Placental pericyte (primary cell): ENCODE data around the gene SRRM2. TPM values are rescaled to one million over a fixed set of nuclear protein-coding genes. Genes with fewer than 3 reads are reported as not detected.

Experiments used
- small RNA-seq: library from RNA; depleted of rRNA; stranded (forward); fragments of <200 nt; gene quantifications from one replicate; pipeline ENCODE3, GENCODE V24; 2012; ENCODE audit warnings: low replicate concordance
- total RNA-seq: library from RNA; depleted of rRNA; stranded (reverse); fragments of >200 nt; gene quantifications from 2 replicates; pipeline ENCODE4 v1.2.3, GENCODE V29; 2012

The SRRM2 gene
- 87.8 and 95.4 TPM in 2 replicates for total RNA-seq

DNA sequence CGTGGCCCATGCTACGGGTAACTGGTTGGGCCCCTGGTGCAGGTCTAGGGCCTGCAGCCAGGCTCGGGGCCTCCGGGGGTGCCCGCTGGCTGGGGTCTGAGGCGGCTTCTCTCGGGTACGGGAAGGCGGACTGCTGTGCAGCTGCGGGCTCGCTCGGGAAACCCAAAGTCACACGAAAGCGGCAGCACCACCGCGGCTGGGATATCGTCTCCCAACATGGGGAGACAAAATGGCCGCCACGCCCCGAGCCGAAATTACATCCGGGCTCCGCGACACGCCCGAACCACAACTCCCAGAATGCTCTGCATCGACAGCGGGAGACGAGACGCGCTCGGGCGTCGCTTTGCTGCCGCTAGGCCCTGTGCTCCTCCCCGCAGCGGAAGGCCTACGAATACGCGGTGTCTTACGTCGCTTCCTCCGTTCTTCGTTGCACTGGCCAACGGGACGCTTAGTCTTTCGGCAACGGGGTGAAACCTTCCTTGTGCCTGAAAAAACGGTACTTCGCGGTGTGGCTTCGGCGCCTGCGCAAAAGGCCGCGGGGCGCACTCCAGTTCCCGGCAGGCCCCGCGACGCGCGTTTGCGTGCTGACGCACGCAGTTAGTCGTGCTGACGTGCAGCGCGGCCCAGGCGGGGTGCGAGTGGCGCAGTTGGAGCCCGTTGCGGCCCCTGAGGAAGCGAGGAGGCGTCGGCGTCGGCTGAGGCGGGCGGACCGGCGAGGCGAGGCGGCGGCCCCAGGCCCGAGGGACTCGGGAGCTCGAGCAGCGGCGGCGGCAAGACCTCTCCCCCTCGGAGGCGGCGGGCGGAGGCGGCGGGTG is at the start of gene SRRM2:
Gene SRRM2, plus strand, starts transcription at position 604 of the 815 bp plus-strand sequence. CDS start 3,727 bp downstream, outside the sequence.

GRCh38 chr16:2720064-2720457 is 32.4 kb upstream of the SRRM2 start, which contains the start of gene PRSS27:
Gene PRSS27 (minus strand): TSS chr16:2720224. CDS start chr16:2720160, 64 bp downstream.

GRCh38 chr16:2777231-2777902 is 24.9 kb downstream of the SRRM2 start, which contains the start of gene ELOB:
Gene ELOB (minus strand): TSS chr16:2777280. CDS start chr16:2777239, 41 bp downstream.

DNA sequence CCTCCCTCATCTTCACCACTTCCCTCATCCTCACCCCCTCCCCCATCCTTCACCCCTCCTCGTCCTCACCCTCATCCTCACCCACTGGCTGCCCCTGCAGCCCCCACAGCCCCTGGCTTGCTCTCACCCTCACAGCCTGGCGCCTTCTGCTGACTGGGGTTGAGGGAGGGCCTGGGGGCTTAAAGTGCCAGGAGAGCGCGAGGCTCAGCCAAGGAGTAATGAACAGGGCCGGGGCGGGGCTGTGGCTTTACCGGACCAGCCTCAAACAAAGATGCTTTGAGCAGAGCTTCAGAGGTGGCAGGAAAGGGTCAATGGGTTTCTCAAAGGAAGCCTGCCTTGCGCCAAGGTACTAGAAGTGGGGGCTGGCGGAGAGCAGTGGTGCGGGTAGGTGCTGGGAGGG is 35.0 kb downstream of the SRRM2 start, which contains the start of gene PRSS33:
Gene PRSS33, minus strand, starts transcription at position 155 of the 400 bp plus-strand sequence. CDS start 1,013 bp downstream, outside the sequence.

DNA sequence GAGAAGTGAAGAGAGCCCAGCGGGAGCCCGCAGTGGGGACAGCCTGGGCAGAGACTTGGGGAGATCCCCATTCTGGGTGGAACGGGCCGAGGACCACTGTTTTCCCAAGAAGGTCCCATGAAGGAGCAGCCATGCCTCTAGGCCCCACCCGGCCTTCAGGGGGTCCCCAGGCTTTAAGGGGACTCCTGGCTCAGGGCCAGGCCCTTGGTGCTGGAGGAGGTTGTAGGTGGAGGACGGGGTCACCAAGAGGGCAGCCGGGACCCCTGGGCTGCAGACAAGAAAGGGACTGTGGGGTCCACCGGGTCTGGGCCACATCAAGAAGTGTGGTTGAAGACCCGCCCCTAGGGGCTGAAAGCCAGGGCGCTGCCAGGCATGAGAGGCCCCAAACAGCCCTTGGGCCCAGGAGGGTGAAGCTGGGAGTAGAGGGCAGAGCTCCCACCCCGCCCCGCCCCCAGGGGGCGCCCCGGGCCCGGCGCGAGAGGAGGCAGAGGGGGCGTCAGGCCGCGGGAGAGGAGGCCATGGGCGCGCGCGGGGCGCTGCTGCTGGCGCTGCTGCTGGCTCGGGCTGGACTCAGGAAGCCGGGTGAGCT is 64.4 kb downstream of the SRRM2 start, which contains the start of gene PRSS21:
Gene PRSS21, plus strand, starts transcription at position 487 of the 589 bp plus-strand sequence. Its CDS starts 32 bp downstream, at position 519.

Small RNAs within 50 kb of the gene (small RNA-seq; reads per million reads assigned to genes)
- 1.4 reads per million, percentile 58 among the genes with 10 or more reads in this experiment for gene SNORA3C

Other genes with a start within 250 kb of the SRRM2 start
- gene ATP6V0C, start 238.7 kb upstream of the SRRM2 start, total RNA-seq = 41.7 and 68.3 TPM in 2 replicates
- 57.6 and 78.8 TPM in 2 replicates for gene AMDHD2, start 232.3 kb upstream of the SRRM2 start, total RNA-seq
- not detected in 2 replicates for gene CEMP1, start 221.2 kb upstream of the SRRM2 start, total RNA-seq
- 19.9 and 34.6 TPM in 2 replicates for gene PDPK1, start 214.6 kb upstream of the SRRM2 start, total RNA-seq
- gene KCTD5, start 70.1 kb upstream of the SRRM2 start, total RNA-seq = 32.8 and 45.2 TPM in 2 replicates
- 0.57 and 0.66 TPM in 2 replicates for gene PRSS27, start 32.4 kb upstream of the SRRM2 start, total RNA-seq
- gene ELOB, start 24.6 kb downstream of the SRRM2 start, total RNA-seq = 154 and 313 TPM in 2 replicates
- gene PRSS33, start 34.9 kb downstream of the SRRM2 start, total RNA-seq = not detected in 2 replicates
- gene PRSS41, start 45.8 kb downstream of the SRRM2 start, total RNA-seq = not detected in 2 replicates
- not detected in 2 replicates for gene PRSS21, start 64.6 kb downstream of the SRRM2 start, total RNA-seq
- gene ZG16B, start 77.7 kb downstream of the SRRM2 start, total RNA-seq = 0.29 TPM in 1 of 2 replicates, not detected in the other
- 2.7 TPM in 1 of 2 replicates, not detected in the other for gene PRSS22, start 105.5 kb downstream of the SRRM2 start, total RNA-seq
- 53.0 and 83.3 TPM in 2 replicates for gene FLYWCH2, start 130.6 kb downstream of the SRRM2 start, total RNA-seq
- gene FLYWCH1, start 159.3 kb downstream of the SRRM2 start, total RNA-seq = 42.2 and 55.8 TPM in 2 replicates
- not detected in 2 replicates for gene KREMEN2, start 211.6 kb downstream of the SRRM2 start, total RNA-seq
- 1.1 and 12.2 TPM in 2 replicates for gene PAQR4, start 216.7 kb downstream of the SRRM2 start, total RNA-seq
- 0.22 and 27.1 TPM in 2 replicates for gene PKMYT1, start 227.8 kb downstream of the SRRM2 start, total RNA-seq